ENCODE data around the gene SETD7.

SETD7 gene

GRCh38 chr4:139509727-139510410 lies 46.1 kb downstream of the SETD7 start:
- no peak overlapping the region for H3K4me3 ChIP-seq (ENCODE audit: low read length)
- no peak for DNase-seq (ENCODE audit: low read depth)
- peak; percentile 32; the same call in 1 of the 2 replicates for TF ChIP-seq CTCF (conservative IDR thresholded peaks at IDR 0.05; ENCODE audit: low read length)

- TF ChIP-seq CTCF (conservative IDR thresholded peaks at IDR 0.05; ENCODE audit: low read length): no peak
- DNase-seq (ENCODE audit: low read depth): no peak
- H3K4me3 ChIP-seq (ENCODE audit: low read length): no peak overlapping the region
Observed at GRCh38 chr4:139508581-139509237, 47.3 kb downstream of the SETD7 start.

DNA sequence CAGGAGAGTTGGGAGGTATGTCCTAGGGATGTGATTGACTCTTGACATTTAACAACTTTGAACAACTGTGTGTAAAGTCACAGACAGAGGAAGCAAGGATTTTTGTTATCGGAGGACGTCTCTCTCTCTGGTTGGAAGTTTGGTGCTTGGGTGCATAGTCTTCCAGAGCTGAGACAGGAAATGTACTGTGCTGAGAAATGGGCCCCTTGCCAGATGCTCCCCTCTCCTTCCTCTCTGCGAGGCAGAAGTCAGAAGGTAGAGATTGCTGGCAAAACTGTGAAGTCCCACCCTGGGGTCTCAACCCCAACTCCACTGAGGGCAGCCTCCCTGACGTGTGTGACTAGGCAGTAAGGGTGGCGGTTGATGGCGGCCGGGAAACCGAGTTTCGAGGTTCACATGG lies 49.2 kb downstream of the SETD7 start:
- TF ChIP-seq CTCF (conservative IDR thresholded peaks at IDR 0.05; ENCODE audit: low read length): no peak
- no peak for DNase-seq (ENCODE audit: low read depth)
- H3K4me3 ChIP-seq (ENCODE audit: low read length): no peak overlapping the region

DNA sequence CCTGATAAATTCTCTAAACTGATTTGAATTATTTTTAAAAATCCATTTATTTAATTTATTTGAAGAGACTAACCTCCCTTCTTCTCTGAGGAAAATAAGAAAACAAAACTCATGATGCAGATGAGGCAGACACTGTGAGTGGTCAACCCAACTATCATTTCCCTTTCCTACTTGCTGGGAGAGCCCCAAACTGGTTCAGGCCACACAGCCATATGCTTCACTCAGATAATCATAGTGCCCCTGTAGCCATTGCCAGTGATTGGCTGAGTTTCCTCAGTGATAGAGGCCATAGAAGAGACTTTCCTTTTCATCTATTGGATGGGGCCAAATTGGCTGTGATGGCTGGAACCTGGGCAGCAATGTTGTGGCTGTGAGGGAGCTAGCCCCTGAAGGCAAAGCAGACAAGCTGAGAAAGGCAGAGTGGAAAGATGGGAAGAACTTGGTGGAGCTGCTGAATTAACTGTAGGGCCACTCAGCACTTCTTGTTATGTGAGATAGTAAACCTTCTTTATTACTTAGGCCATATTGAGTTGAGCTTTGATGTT lies 52.3 kb downstream of the SETD7 start:
- no peak for DNase-seq (ENCODE audit: low read depth)
- TF ChIP-seq CTCF (conservative IDR thresholded peaks at IDR 0.05; ENCODE audit: low read length): no peak
- no peak overlapping the region for H3K4me3 ChIP-seq (ENCODE audit: low read length)

GRCh38 chr4:139501927-139502899 lies 53.8 kb downstream of the SETD7 start:
- DNase-seq (ENCODE audit: low read depth): peak; percentile 20
- no peak overlapping the region for H3K4me3 ChIP-seq (ENCODE audit: low read length)
- no peak for TF ChIP-seq CTCF (conservative IDR thresholded peaks at IDR 0.05; ENCODE audit: low read length)

DNA sequence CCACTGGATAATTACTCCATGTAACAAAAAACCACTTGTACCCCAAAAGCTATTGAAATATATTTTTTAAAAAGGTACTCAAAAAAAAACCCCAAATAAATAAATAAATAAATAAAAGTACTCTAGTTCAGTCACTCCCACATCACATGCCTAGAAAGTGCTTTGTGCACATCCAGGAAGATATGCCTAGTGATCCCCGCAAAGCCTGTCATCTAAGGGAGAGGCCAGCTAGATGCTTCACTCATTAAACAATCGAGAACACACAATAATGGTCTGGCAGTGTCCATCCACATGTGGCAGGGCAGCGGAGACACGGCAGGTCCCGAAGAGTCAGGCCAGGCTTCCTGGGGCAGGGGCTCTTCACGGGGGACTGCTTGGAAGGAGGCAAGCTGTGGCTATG lies 54.5 kb downstream of the SETD7 start:
- no peak overlapping the region for H3K4me3 ChIP-seq (ENCODE audit: low read length)
- no peak for TF ChIP-seq CTCF (conservative IDR thresholded peaks at IDR 0.05; ENCODE audit: low read length)
- DNase-seq (ENCODE audit: low read depth): no peak

Data from AG10803 (cell line).